Glutamatergic neuron (in vitro differentiated cells): ENCODE results near the gene SLC39A10. TPM values are rescaled to one million over a fixed set of nuclear protein-coding genes. Genes with fewer than 3 reads are reported as not detected.

Source experiments
- DNase-seq: peaks from one replicate; pipeline ENCODE4 v3.0.0; 2022
- H3K27ac Mint-ChIP-seq: one replicate; pipeline ENCODE4 v1.8.0; 2020; ENCODE audit warnings: mild to moderate bottlenecking, mixed read lengths, inconsistent platforms; ENCODE audit not compliant: unreplicated experiment
- H3K27me3 Mint-ChIP-seq: one replicate; pipeline ENCODE4 v1.8.0; 2020; ENCODE audit warnings: mild to moderate bottlenecking, moderate library complexity, mixed read lengths, inconsistent platforms; ENCODE audit not compliant: unreplicated experiment
- H3K36me3 Mint-ChIP-seq: one replicate; pipeline ENCODE4 v1.8.0; 2020; ENCODE audit warnings: mild to moderate bottlenecking, mixed read lengths, inconsistent platforms; ENCODE audit not compliant: unreplicated experiment
- H3K4me1 Mint-ChIP-seq: one replicate; pipeline ENCODE4 v1.8.0; 2020; ENCODE audit warnings: mild to moderate bottlenecking, low read depth, mixed read lengths, inconsistent platforms; ENCODE audit not compliant: unreplicated experiment
- H3K4me3 Mint-ChIP-seq: one replicate; pipeline ENCODE4 v1.8.0; 2020; ENCODE audit warnings: mild to moderate bottlenecking, mixed read lengths, inconsistent platforms; ENCODE audit not compliant: unreplicated experiment
- H3K9me3 Mint-ChIP-seq: one replicate; pipeline ENCODE4 v1.8.0; 2020; ENCODE audit warnings: mild to moderate bottlenecking, moderate library complexity, mixed read lengths, inconsistent platforms; ENCODE audit not compliant: unreplicated experiment
- total RNA-seq: library from RNA; stranded (reverse); fragmentation: NEBNext Ultra II Directional; extraction: Animal tissue kit (Norgen Biotek cat#: 25700); gene quantifications from one replicate; pipeline ENCODE4 v1.2.1, GENCODE V29; 2021; ENCODE audit not compliant: unreplicated experiment
- TF ChIP-seq, protein P1 (sequence below): fragments of 200-600 bp; sonication (generic); IDR thresholded peaks from one replicate; pipeline ENCODE4 v1.5.0; 2021; ENCODE audit not compliant: partially characterized antibody, unreplicated experiment

The SLC39A10 gene
- total RNA-seq, 1 donor from 2014 or later: 102 TPM

DNA sequence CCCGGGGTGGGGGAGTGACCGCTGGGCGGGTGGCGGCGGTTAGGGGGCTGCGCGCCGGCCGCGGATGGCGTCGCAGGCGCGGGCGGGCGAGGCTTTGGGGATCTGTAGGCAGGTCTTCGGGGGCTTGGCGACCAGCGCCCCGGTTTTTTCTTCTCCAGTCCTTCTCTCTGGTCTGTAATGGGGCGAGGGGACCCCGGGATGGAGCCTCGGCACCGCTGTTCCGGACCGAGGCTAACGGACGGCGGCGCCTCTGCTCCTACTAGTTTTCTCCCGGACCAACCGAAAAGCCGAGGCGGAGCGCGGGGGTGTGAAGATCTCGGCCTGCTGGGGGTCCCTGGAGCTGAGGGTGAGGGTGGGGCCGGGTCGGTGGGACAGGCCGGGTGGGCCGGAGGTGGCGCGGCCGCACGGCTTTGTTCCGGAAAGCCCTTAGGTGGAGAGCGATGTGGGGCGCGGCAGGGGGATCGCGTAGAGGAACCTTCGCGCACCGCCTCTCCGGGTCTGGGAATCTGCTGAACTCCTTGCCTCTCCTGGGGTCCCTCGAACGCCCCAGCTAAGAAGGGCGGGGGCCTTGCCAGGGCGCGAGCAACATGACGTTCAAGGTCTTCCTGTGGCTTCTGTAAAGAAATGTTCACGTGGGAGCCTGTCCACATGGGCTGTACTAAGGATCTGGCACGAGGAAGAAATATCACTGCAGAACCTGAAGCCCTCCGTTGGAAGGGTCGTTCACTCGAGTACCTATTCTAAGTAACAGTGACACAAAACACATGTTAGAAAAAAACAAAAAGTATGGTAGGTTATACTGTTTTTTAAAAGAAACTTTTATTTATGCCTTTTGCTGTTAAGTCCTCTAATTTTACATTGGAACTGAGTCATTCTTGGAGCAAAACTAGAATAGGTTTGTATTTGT is 861 bp downstream of the SLC39A10 start:
- peak; percentile 69 for DNase-seq
- TF ChIP-seq, protein P1, sequence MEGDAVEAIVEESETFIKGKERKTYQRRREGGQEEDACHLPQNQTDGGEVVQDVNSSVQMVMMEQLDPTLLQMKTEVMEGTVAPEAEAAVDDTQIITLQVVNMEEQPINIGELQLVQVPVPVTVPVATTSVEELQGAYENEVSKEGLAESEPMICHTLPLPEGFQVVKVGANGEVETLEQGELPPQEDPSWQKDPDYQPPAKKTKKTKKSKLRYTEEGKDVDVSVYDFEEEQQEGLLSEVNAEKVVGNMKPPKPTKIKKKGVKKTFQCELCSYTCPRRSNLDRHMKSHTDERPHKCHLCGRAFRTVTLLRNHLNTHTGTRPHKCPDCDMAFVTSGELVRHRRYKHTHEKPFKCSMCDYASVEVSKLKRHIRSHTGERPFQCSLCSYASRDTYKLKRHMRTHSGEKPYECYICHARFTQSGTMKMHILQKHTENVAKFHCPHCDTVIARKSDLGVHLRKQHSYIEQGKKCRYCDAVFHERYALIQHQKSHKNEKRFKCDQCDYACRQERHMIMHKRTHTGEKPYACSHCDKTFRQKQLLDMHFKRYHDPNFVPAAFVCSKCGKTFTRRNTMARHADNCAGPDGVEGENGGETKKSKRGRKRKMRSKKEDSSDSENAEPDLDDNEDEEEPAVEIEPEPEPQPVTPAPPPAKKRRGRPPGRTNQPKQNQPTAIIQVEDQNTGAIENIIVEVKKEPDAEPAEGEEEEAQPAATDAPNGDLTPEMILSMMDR: no peak
- Mint-ChIP-seq H3K4me1 (peaks cover 15% of the 10 kb centered on the region), H3K27me3 (peaks cover 12% of the 10 kb centered on the region), H3K9me3 (peaks cover 14% of the 10 kb centered on the region), H3K4me3 (peak overlapping the region; percentile 98), H3K36me3 (no peaks in the 10 kb centered on the region), H3K27ac (peak overlapping the region; percentile 98)

- Mint-ChIP-seq H3K4me3 (peak overlapping the region; percentile 98), H3K27ac (peak overlapping the region; percentile 98), H3K4me1 (peaks cover 15% of the 10 kb centered on the region)
These were observed 1.5 kb downstream of the SLC39A10 start for GRCh38 chr2:195658541-195658890.

GRCh38 chr2:195659114-195659513 is 2.1 kb downstream of the SLC39A10 start:
- peaks cover 12% of the 10 kb centered on the region for H3K27me3 Mint-ChIP-seq
- H3K4me1 Mint-ChIP-seq: peaks cover 15% of the 10 kb centered on the region
- H3K36me3 Mint-ChIP-seq: no peaks in the 10 kb centered on the region
- H3K4me3 Mint-ChIP-seq: peak overlapping the region; percentile 98
- TF ChIP-seq, protein P1: no peak
- H3K9me3 Mint-ChIP-seq: peaks cover 14% of the 10 kb centered on the region
- DNase-seq: no peak
- no peak overlapping the region for H3K27ac Mint-ChIP-seq

More at GRCh38 chr2:195658541-195658890, 1.5 kb downstream of the SLC39A10 start:
- no peak for DNase-seq
- H3K9me3 Mint-ChIP-seq: peaks cover 14% of the 10 kb centered on the region
- peaks cover 12% of the 10 kb centered on the region for H3K27me3 Mint-ChIP-seq
- TF ChIP-seq, protein P1: no peak
- H3K36me3 Mint-ChIP-seq: no peaks in the 10 kb centered on the region

DNA sequence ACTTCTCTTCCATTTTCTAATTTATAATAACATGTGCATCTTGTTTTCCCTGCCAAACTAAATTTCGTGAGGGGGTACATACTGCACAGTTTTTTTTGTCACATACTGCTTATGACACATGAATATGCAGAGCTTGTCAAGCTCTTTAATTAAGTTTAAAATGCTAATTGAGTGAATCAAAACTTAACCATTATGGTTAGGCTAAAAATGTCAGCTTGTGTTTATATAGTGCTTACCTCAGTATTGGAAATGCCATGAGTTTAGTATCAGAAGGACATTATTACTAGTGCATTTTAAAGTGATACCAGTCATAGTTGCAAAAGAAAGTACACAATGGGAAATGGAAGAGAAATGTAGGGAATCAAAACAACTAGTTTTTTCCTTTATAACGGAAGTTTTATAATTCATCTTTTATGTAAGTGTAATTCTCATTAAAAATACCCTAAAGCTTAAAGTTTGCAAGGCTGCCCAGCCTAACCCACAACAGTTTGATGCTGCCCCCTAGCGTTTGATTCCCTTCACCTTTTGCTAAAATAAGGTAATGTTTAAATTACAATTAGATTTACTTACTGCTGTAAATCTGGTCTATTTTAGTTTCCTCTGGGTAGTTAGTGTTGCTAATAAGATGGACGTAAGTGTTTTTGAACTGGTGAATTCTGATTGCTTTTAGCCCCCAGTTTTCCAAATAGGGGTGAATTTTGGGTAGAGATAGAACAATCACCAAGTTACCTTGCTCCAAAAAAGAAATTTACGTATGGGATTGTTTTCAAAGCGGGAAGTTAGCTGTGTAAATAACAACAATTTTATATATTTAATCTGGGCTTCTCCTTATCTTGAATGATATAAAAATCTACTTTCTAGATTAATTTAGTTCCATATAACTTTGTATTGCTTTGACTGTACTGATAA is 3.2 kb downstream of the SLC39A10 start:
- Mint-ChIP-seq H3K4me1 (peaks cover 15% of the 10 kb centered on the region), H3K36me3 (no peaks in the 10 kb centered on the region), H3K4me3 (peak overlapping the region; percentile 98), H3K27me3 (peaks cover 12% of the 10 kb centered on the region), H3K27ac (no peak overlapping the region), H3K9me3 (peaks cover 14% of the 10 kb centered on the region)
- TF ChIP-seq, protein P1: peak; percentile 88
- peak; percentile 63 for DNase-seq
